CD4-positive, alpha-beta T cell treated with Interleukin-6 for 4 hours (primary cell): ENCODE data around the gene SH3RF1.

ENCODE experiments used
- DNase-seq: peaks from one replicate; pipeline ENCODE4 v3.0.0-alpha.2; 2020; ENCODE audit warnings: mixed read lengths

Gene SH3RF1

GRCh38 chr4:169127314-169127713 lies 143.4 kb downstream of the SH3RF1 start:
- no peak for DNase-seq

- DNase-seq: no peak
These were observed 146.1 kb downstream of the SH3RF1 start for GRCh38 chr4:169124661-169125060.

DNA sequence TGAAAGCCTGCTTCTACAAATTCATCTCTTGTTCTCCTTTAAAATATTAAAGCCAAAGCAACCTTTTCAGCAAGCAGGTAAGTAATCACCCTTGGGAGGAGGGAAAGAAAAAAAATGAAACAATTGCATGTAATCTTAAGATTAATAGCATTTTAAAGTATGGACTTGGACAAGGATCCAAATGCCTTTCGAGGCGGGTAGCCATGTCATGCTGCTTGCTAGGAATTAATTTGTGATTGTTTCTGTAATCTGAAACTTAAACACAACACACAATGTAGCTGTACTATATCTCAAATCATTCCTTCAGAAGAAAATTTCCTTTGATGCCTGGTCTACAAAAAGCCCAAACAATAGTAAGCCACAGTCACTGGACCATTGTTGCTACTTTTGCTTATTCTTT lies 148.3 kb downstream of the SH3RF1 start:
- DNase-seq: no peak

- DNase-seq: no peak
These were observed 148.8 kb downstream of the SH3RF1 start for GRCh38 chr4:169121861-169122382.

DNA sequence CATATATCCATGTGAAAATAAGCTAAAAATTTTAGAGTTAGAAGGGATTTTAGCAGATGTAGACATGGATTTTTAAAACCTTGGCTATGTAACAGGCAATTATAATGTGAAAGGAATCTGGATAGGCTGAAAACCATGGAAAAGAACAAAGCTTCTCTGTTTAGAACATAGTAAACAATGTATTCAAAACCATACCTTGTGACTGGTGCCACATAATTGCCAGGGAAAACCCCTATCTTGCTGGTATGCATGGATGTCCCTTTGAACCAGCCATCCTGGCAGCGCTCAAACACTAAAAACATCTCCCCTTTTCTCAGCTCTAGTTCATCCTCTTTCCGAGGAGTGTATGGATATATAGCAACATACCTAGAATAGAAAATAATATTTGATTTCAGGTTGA lies 150.1 kb downstream of the SH3RF1 start:
- DNase-seq: no peak

- DNase-seq: no peak
These were observed 151.2 kb downstream of the SH3RF1 start for GRCh38 chr4:169119536-169119935.

GRCh38 chr4:169117591-169118081 lies 153.1 kb downstream of the SH3RF1 start:
- DNase-seq: no peak

DNA sequence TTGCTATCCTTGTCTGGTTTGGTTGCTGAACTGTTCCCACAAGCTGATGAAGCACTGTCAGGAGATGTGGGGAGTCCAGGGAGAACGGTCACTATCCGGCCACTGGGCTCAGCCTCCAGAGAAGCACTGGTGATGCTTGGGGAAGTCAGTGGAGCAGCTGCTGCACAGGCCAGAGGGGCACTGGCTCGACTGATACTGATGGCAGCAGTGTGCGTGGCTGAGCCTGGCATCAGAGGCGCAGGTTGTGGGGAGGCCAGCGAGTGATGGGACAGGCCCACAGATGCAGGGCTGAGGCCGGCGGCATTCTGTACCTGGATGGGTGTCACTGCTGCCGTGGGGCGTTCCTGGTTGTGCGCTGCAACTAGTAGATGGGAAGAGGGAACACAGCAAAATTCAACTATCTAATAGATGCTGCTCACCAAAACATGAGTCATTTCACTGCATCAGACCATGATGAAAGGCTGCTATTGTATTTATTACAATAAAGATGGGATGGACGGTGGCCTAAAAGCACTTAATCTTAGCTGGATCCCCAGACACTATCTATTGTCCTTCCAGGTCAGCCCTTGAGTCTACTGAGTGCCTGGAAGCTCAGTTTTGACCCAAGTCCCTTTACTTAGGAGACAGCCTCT lies 154.4 kb downstream of the SH3RF1 start:
- no peak for DNase-seq

DNA sequence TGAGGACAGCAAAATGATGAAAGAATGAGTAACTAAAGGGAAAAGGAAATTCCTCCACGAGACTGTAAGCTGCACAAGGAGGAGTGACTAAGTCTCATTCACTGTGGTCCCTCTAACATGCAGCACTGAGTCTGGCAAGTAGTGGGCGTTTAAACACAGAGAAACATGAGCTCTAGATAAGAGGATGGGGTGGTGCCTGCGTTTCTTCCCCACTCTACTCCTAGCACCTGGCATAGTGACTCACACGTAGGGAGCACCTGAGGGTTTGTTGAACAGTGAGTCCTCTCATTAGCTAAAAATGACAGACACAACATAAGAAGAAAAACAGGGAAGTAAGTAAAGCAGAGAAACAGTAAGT lies 154.9 kb downstream of the SH3RF1 start:
- DNase-seq: no peak

GRCh38 chr4:169115144-169115896 lies 155.4 kb downstream of the SH3RF1 start:
- DNase-seq: no peak

DNA sequence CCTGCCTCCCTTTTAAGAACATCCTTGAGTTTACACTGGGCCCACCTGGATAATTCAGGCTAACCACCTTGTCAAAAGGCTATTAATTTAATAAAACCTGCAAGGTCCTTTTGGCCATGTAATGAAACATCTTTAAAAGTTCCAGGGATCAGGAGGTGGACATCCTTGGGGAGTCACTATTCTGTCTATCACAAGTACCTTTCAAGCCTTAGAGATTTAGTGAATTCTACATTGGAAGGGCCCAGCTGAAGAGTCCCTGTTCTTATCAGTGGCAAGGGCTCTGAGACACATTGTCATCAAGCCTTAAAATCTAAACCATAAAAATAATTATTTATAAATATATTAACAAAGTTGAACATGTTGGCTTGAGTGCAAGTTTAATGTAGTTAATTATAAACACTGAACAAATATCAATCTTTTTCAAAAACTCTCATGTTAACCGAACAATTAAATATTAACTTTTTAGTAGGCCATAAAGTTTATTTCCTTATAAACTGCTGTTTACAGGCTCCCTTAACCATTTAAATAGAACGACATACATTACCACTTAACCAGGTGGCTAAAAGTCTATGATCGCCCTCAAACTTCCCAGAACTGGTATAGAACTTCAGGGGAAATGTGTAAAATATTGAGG lies 156.3 kb downstream of the SH3RF1 start:
- no peak for DNase-seq

DNA sequence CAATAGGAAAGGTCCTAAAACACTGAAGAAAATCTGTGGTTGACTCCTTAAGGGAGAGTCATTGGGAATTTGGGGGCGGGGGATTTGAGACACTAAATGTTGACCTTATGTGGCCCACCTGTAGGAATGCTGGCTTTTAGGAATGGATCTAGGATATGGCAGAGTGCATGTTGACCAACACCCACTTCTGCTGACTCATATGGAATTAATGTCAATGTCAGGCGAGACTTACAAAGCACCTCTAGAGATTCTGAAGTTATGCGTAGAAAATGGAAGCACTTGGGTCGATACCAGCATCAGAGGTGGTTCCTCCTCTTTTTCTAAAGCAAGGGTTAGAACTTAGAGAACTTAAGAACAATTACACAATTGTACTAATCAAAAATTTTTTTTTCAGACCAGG lies 160.1 kb downstream of the SH3RF1 start:
- no peak for DNase-seq

- no peak for DNase-seq
These were observed 161.6 kb downstream of the SH3RF1 start for GRCh38 chr4:169109035-169109675.

- no peak for DNase-seq
These were observed 162.5 kb downstream of the SH3RF1 start for GRCh38 chr4:169108303-169108702.

- no peak for DNase-seq
These were observed 163.2 kb downstream of the SH3RF1 start for GRCh38 chr4:169107528-169107927.

GRCh38 chr4:169106696-169107229 lies 164.0 kb downstream of the SH3RF1 start:
- no peak for DNase-seq

DNA sequence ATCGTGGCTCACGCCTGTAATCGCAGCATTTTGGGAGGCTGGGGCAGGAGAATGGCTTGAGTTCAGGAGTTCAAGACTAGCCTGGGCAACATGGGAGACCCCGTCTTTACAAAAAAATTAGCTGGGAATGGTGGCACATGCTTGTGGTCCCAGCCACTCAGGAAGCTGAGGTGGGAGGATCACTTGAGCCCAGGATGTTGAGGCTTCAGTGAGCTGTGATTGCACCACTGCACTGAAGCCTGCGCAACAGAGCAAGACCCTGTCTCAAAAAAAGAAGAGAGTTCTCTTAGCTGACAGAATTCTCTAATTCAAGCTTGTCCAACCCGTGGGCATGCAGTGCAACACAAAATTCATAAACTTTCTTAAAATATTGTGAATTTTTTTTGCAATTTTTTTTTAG lies 165.1 kb downstream of the SH3RF1 start:
- no peak for DNase-seq

DNA sequence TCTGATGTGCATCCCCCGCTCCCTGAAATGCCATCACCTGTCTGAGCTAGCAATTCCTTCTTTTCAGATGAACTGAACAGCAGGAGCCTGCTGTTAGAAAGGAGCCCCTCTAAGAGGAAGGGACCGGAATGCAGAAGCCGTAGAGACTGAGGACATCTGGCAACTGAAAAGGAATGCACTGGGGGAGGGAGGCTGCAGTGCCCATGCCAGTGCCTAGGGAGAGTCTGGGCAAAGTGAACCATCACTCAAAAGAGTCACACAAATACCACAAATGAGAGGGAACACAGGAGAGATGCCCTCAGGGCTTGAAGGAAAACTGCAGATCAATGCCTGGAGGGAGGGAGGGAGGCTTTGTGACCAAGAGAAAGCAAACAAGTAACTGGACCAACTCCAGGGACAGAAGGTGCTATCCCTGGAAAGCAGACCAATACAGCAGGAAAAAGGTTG lies 166.8 kb downstream of the SH3RF1 start:
- no peak for DNase-seq

DNA sequence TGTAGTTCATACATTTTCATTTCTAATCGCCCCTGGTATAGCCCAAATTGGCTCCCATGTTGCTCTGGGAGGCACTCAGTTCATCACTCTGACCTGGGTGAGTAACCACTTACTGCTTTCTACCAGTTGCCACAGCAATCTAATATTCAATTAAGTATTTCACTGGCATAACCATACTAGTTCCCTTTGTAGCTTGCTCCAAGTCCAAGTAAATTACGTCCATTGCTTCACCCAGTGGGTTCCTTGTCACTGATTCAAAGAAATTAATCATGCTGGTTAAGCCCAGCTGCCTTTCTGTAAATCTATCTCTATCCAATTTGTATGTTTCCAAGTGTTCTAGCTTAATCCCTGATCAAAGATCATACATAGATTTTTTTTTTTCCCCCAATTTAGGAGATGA lies 168.7 kb downstream of the SH3RF1 start:
- no peak for DNase-seq

DNA sequence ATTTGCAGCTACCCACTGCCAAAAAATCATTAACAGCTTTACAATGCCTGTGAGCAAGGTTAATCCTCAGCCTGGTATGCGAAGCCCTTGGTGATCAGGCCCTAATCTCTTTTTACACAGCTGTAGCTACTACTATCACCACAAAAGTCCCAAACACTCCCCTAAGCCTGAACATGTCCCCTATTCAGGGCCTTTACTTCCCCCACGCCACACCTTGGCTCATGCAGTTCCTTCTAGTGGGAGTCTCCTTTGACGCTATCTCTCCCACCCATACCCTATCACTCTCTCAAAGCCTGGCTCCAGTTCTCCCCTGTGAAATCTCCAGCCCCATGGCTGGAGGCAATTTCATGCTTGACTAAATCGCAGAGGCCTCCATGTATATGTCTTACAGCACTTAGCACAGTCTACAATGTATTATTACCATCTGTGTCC lies 170.1 kb downstream of the SH3RF1 start:
- DNase-seq: no peak

DNA sequence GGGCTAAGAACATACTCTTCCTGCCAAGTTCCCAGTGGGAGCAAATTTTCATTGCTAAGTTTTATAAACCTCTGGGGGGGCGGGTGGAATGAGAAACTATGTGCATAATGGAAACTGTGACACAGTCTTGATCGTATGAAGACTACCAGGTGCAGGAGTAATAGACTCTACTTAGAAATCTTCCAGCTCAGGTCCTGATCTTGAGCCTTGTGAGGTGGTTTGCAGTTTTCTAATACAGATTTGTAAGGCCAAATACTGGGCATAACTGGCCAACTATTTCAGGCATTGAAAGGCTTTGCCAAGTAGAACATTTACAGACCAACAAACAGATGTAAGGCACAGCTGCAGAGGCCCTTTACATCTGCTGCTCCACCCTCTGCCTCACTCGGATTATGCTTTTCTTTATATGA lies 171.0 kb downstream of the SH3RF1 start:
- no peak for DNase-seq

GRCh38 chr4:169098969-169099690 lies 171.6 kb downstream of the SH3RF1 start:
- DNase-seq: no peak
